Gastrocnemius medialis (tissue), 4 donors: ENCODE results near the gene LRRC2.

Experiments
- CTCF ChIP-seq, 5 experiments: fragments of 450-650 bp in 3 of 5; fragments of 200-600 bp in 2 of 5; sonication (generic) in 2 of 5; IDR thresholded peaks in 4 of 5; conservative IDR thresholded peaks in 1 of 5; 1 replicate in 4 of 5; 2 replicates in 1 of 5; pipeline ENCODE4 v1.5.1; 2016 to 2019; ENCODE audit warnings: antibody characterized with exemption in 5 of 5, mild to moderate bottlenecking in 3 of 5, moderate library complexity in 3 of 5
- POLR2A ChIP-seq, 2 donors: fragments of 450-650 bp; IDR thresholded peaks; one replicate each; pipeline ENCODE4 v1.6.1; 2017; ENCODE audit warnings: antibody characterized with exemption in 2 of 2, mild to moderate bottlenecking in 2 of 2, moderate library complexity in 2 of 2

GRCh38 chr3:46544771-46545503 is 21.2 kb downstream of the LRRC2 start:
- TF ChIP-seq CTCF (IDR thresholded peaks at IDR 0.05 in 4 of 5, conservative IDR thresholded peaks at IDR 0.05 in 1 of 5) (no peak), POLR2A (IDR thresholded peaks at IDR 0.05) (no peak)
